Osteoblast (primary cell): ENCODE results near the gene PEX6. TPM values are rescaled to one million over a fixed set of nuclear protein-coding genes. Genes with fewer than 3 reads are reported as not detected.
A peak's percentile ranks its signal among the peaks of the same experiment; 100 is the strongest.

Source experiments
- DNase-seq: peaks from one replicate; pipeline ENCODE4 v3.0.0; 2011; ENCODE audit warnings: low spot score, mixed read lengths; ENCODE audit not compliant: insufficient read length; ENCODE audit errors: missing footprints
- H2AFZ ChIP-seq: 2 replicates; pipeline ENCODE4 v1.6.0; 2011; ENCODE audit warnings: mild to moderate bottlenecking, low read length
- H3K27ac ChIP-seq: 2 replicates; pipeline ENCODE4 v1.5.1; 2011; ENCODE audit warnings: mild to moderate bottlenecking, low read depth, low read length, moderate library complexity
- H3K27me3 ChIP-seq: 2 replicates; pipeline ENCODE4 v1.6.0; 2012; ENCODE audit warnings: mild to moderate bottlenecking, control low read depth, inconsistent platforms, low read length, moderate library complexity; ENCODE audit not compliant: insufficient read depth
- H3K36me3 ChIP-seq: 2 replicates; pipeline ENCODE4 v1.5.1; 2011; ENCODE audit warnings: mild to moderate bottlenecking, low read length, control low read depth, moderate library complexity; ENCODE audit not compliant: insufficient read depth
- H3K4me1 ChIP-seq: 2 replicates; pipeline ENCODE4 v1.5.1; 2011; ENCODE audit warnings: mild to moderate bottlenecking, low read length, control low read depth, moderate library complexity; ENCODE audit not compliant: insufficient read depth
- H3K4me2 ChIP-seq: 2 replicates; pipeline ENCODE4 v1.6.0; 2011; ENCODE audit warnings: mild to moderate bottlenecking, low read length; ENCODE audit not compliant: insufficient read depth
- H3K4me3 ChIP-seq: fragments of 200-600 bp; sonication (generic); 3 replicates; pipeline ENCODE4 v1.5.1; 2012; ENCODE audit warnings: mild to moderate bottlenecking, low read length, inconsistent platforms; ENCODE audit not compliant: insufficient read depth
- H3K79me2 ChIP-seq: 2 replicates; pipeline ENCODE4 v1.6.0; 2012; ENCODE audit warnings: mild to moderate bottlenecking, low read length, control low read depth, inconsistent platforms; ENCODE audit not compliant: insufficient read depth
- H3K9me3 ChIP-seq: 2 replicates; pipeline ENCODE4 v1.5.1; 2011; ENCODE audit warnings: low read depth, low read length, control low read depth
- H4K20me1 ChIP-seq: 2 replicates; pipeline ENCODE4 v1.6.0; 2012; ENCODE audit warnings: mild to moderate bottlenecking, low read length, control low read depth; ENCODE audit not compliant: insufficient read depth
- CTCF ChIP-seq: IDR thresholded peaks from 2 replicates; pipeline ENCODE4 v1.5.1; 2011; ENCODE audit warnings: mild to moderate bottlenecking, low read depth, low read length, moderate library complexity; ENCODE audit errors: extremely low read depth
- total RNA-seq: library from RNA; depleted of rRNA; stranded (reverse); fragments of >200 nt; gene quantifications from 2 replicates; pipeline ENCODE4 v1.2.3, GENCODE V29; 2012

PEX6 gene
- total RNA-seq, 1 donor, result 23.5 TPM

GRCh38 chr6:43013097-43013842, 34.3 kb upstream of the PEX6 start:
- peaks cover 80% of the 10 kb centered on the region for H3K79me2 ChIP-seq
- H3K9me3 ChIP-seq, result no peaks in the 10 kb centered on the region
- DNase-seq, result peak; percentile 83
- H2AFZ ChIP-seq, result peak overlapping the region; percentile 91
- peak overlapping the region; percentile 98 for H3K4me3 ChIP-seq
- no peaks in the 10 kb centered on the region for H3K27me3 ChIP-seq
- peaks cover 28% of the 10 kb centered on the region for H3K4me1 ChIP-seq
- peaks cover 34% of the 10 kb centered on the region for H4K20me1 ChIP-seq
- peak overlapping the region; percentile 57 for H3K27ac ChIP-seq
- TF ChIP-seq CTCF, result no peak
- peak overlapping the region; percentile 95 for H3K4me2 ChIP-seq
- H3K36me3 ChIP-seq, result peaks cover 53% of the 10 kb centered on the region

- Histone ChIP-seq H2AFZ (no peak overlapping the region), H3K79me2 (peaks cover 71% of the 10 kb centered on the region), H3K27me3 (no peaks in the 10 kb centered on the region), H3K4me1 (peaks cover 28% of the 10 kb centered on the region), H3K4me3 (peak overlapping the region; percentile 98), H4K20me1 (peaks cover 29% of the 10 kb centered on the region), H3K27ac (no peak overlapping the region), H3K9me3 (no peaks in the 10 kb centered on the region), H3K4me2 (peak overlapping the region; percentile 95), H3K36me3 (peaks cover 53% of the 10 kb centered on the region)
- no peak for TF ChIP-seq CTCF
- no peak for DNase-seq
These were observed 33.4 kb upstream of the PEX6 start for GRCh38 chr6:43012364-43012763.

- TF ChIP-seq CTCF, result no peak
- Histone ChIP-seq H3K36me3 (peaks cover 53% of the 10 kb centered on the region), H4K20me1 (peaks cover 18% of the 10 kb centered on the region), H2AFZ (no peak overlapping the region), H3K4me3 (no peak overlapping the region), H3K27ac (no peak overlapping the region), H3K4me2 (no peak overlapping the region), H3K27me3 (no peaks in the 10 kb centered on the region), H3K79me2 (peaks cover 59% of the 10 kb centered on the region), H3K9me3 (no peaks in the 10 kb centered on the region), H3K4me1 (peaks cover 22% of the 10 kb centered on the region)
- no peak for DNase-seq
These were observed 32.2 kb upstream of the PEX6 start for GRCh38 chr6:43011207-43011606.

GRCh38 chr6:43009124-43009523, 30.1 kb upstream of the PEX6 start:
- peaks cover 57% of the 10 kb centered on the region for H3K36me3 ChIP-seq
- H3K4me1 ChIP-seq, result peaks cover 10% of the 10 kb centered on the region
- peak; percentile 62 for TF ChIP-seq CTCF
- H4K20me1 ChIP-seq, result peaks cover 7% of the 10 kb centered on the region
- no peaks in the 10 kb centered on the region for H3K27me3 ChIP-seq
- H2AFZ ChIP-seq, result no peak overlapping the region
- no peak overlapping the region for H3K4me3 ChIP-seq
- H3K4me2 ChIP-seq, result no peak overlapping the region
- peaks cover 38% of the 10 kb centered on the region for H3K79me2 ChIP-seq
- H3K9me3 ChIP-seq, result no peaks in the 10 kb centered on the region
- peak; percentile 90 for DNase-seq
- no peak overlapping the region for H3K27ac ChIP-seq
